GM19397 (cell line): Measurements from ENCODE around the gene COL4A4.

Source experiments
- ATAC-seq: cut with Tn5 transposase; IDR thresholded peaks from one replicate; pipeline ENCODE4 v1.9.1; 2021; ENCODE audit warnings: mild to moderate bottlenecking, moderate library complexity; ENCODE audit not compliant: unreplicated experiment

Gene COL4A4

GRCh38 chr2:226984750-226985582, 179.0 kb downstream of the COL4A4 start:
- peak; percentile 96 for ATAC-seq

- ATAC-seq = peak; percentile 12
These were observed 179.9 kb downstream of the COL4A4 start for GRCh38 chr2:226983895-226984749.

- no peak for ATAC-seq
These were observed 182.1 kb downstream of the COL4A4 start for GRCh38 chr2:226981791-226982326.

GRCh38 chr2:226979004-226979403, 185.0 kb downstream of the COL4A4 start:
- no peak for ATAC-seq

GRCh38 chr2:226978300-226978699, 185.7 kb downstream of the COL4A4 start:
- ATAC-seq = no peak

- ATAC-seq = no peak
These were observed 186.2 kb downstream of the COL4A4 start for GRCh38 chr2:226977775-226978190.

- no peak for ATAC-seq
These were observed 190.2 kb downstream of the COL4A4 start for GRCh38 chr2:226973816-226974215.

- ATAC-seq = no peak
These were observed 192.2 kb downstream of the COL4A4 start for GRCh38 chr2:226971770-226972169.

GRCh38 chr2:226971084-226971483, 192.9 kb downstream of the COL4A4 start:
- ATAC-seq = no peak

- ATAC-seq = peak; percentile 54
These were observed 193.6 kb downstream of the COL4A4 start for GRCh38 chr2:226970362-226970761.

- ATAC-seq = no peak
These were observed 194.5 kb downstream of the COL4A4 start for GRCh38 chr2:226969417-226970080.

- no peak for ATAC-seq
These were observed 198.6 kb downstream of the COL4A4 start for GRCh38 chr2:226965376-226965775.

GRCh38 chr2:226963528-226963927, 200.5 kb downstream of the COL4A4 start:
- ATAC-seq = no peak

- ATAC-seq = no peak
These were observed 201.7 kb downstream of the COL4A4 start for GRCh38 chr2:226962176-226962773.

GRCh38 chr2:226959418-226959817, 204.6 kb downstream of the COL4A4 start:
- no peak for ATAC-seq

- no peak for ATAC-seq
These were observed 207.3 kb downstream of the COL4A4 start for GRCh38 chr2:226956659-226957058.

- no peak for ATAC-seq
These were observed 210.2 kb downstream of the COL4A4 start for GRCh38 chr2:226953826-226954225.

- ATAC-seq = no peak
These were observed 210.8 kb downstream of the COL4A4 start for GRCh38 chr2:226953206-226953605.
